Hepatocyte (in vitro differentiated cells): Measurements from ENCODE around the gene PIGT. TPM values are rescaled to one million over a fixed set of nuclear protein-coding genes. Genes with fewer than 3 reads are reported as not detected.
A peak's percentile ranks its signal among the peaks of the same experiment; 100 is the strongest.

Experiments used
- DNase-seq: peaks from one replicate; pipeline ENCODE4 v3.0.0-alpha.2; 2016; ENCODE audit warnings: low spot score
- H2AFZ ChIP-seq: fragments of 200-600 bp; sonication (generic); 2 replicates; pipeline ENCODE4 v1.6.0; 2016; ENCODE audit warnings: antibody characterized with exemption, mild to moderate bottlenecking
- H3K27ac ChIP-seq: fragments of 200-600 bp; sonication (generic); 2 replicates; pipeline ENCODE4 v1.5.1; 2016; ENCODE audit warnings: mild to moderate bottlenecking
- H3K27me3 ChIP-seq: fragments of 200-600 bp; sonication (generic); 2 replicates; pipeline ENCODE4 v1.6.1; 2016
- H3K36me3 ChIP-seq: fragments of 200-600 bp; sonication (generic); replicated peaks from 2 replicates; pipeline ENCODE4 v1.5.1; 2016; ENCODE audit warnings: low read depth; ENCODE audit not compliant: insufficient read depth
- H3K4me1 ChIP-seq: fragments of 200-600 bp; sonication (generic); 2 replicates; pipeline ENCODE4 v1.5.1; 2016; ENCODE audit warnings: mild to moderate bottlenecking, moderate library complexity; ENCODE audit not compliant: insufficient read depth
- H3K4me2 ChIP-seq: fragments of 200-600 bp; sonication (generic); 2 replicates; pipeline ENCODE4 v1.6.0; 2016
- H3K4me3 ChIP-seq: fragments of 200-600 bp; sonication (generic); 2 replicates; pipeline ENCODE4 v1.5.1; 2016; ENCODE audit warnings: mild to moderate bottlenecking
- H3K79me2 ChIP-seq: fragments of 200-600 bp; sonication (generic); 2 replicates; pipeline ENCODE4 v1.6.0; 2017; ENCODE audit warnings: mild to moderate bottlenecking
- H3K9me2 ChIP-seq: fragments of 200-600 bp; sonication (generic); replicated peaks from 2 replicates; pipeline ENCODE4 v1.6.0; 2017; ENCODE audit warnings: mild to moderate bottlenecking; ENCODE audit not compliant: insufficient read depth
- H3K9me3 ChIP-seq: fragments of 200-600 bp; sonication (generic); 2 replicates; pipeline ENCODE4 v1.5.1; 2016; ENCODE audit warnings: low read depth, mild to moderate bottlenecking
- H4K20me1 ChIP-seq: fragments of 200-600 bp; sonication (generic); 2 replicates; pipeline ENCODE4 v1.6.0; 2016; ENCODE audit warnings: mild to moderate bottlenecking; ENCODE audit not compliant: insufficient read depth, poor library complexity, severe bottlenecking
- CTCF ChIP-seq: fragments of 200-600 bp; sonication (generic); IDR thresholded peaks from 2 replicates; pipeline ENCODE4 v1.5.1; 2016; ENCODE audit warnings: antibody characterized with exemption, mild to moderate bottlenecking; ENCODE audit not compliant: poor library complexity
- EZH2 ChIP-seq: fragments of 200-600 bp; sonication (generic); IDR thresholded peaks from 2 replicates; pipeline ENCODE4 v1.6.1; 2016; ENCODE audit warnings: antibody characterized with exemption, mild to moderate bottlenecking, borderline replicate concordance
- EZH2phosphoT487 ChIP-seq: fragments of 200-600 bp; sonication (generic); IDR thresholded peaks from one replicate; pipeline ENCODE4 v1.6.1; 2018; ENCODE audit warnings: antibody characterized with exemption, mild to moderate bottlenecking, low read depth, moderate library complexity; ENCODE audit not compliant: unreplicated experiment, severe bottlenecking
- WGBS: methylation state at CpG from one replicate; pipeline ENCODE4 v1.1.6; 2016; ENCODE audit warnings: low lambda C conversion rate; ENCODE audit errors: missing lambda C conversion rate; 5-methylcytosine and 5-hydroxymethylcytosine counted together
- polyA plus RNA-seq: library from polyadenylated mRNA; unstranded; fragments of >200 nt; fragmentation: Nextera tagmentation; extraction: Ambion mirVana; gene quantifications from 2 replicates; pipeline ENCODE4 v1.2.1, GENCODE V29; 2016
- total RNA-seq: library from RNA; depleted of rRNA; stranded (reverse); fragments of >200 nt; gene quantifications from 2 replicates; pipeline ENCODE4 v1.2.3, GENCODE V29; 2014

The PIGT gene
- total and polyA plus RNA-seq, 2 experiments from 2014 or later = 67.1 to 163 TPM

- Histone ChIP-seq H3K4me1 (peaks cover 3% of the 10 kb centered on the region), H3K9me2 (no peaks in the 10 kb centered on the region), H3K27ac (peak overlapping the region; percentile 80), H3K36me3 (no peaks in the 10 kb centered on the region), H3K9me3 (no peaks in the 10 kb centered on the region), H4K20me1 (no peaks in the 10 kb centered on the region), H3K79me2 (no peaks in the 10 kb centered on the region), H3K4me2 (no peak overlapping the region), H3K27me3 (no peaks in the 10 kb centered on the region), H3K4me3 (no peak overlapping the region), H2AFZ (no peak overlapping the region)
- TF ChIP-seq CTCF = no peak
- no peak for TF ChIP-seq EZH2
- no peak for TF ChIP-seq EZH2phosphoT487
- WGBS = 16% methylated on average over 1 of the region's 1 CpG
- peak; percentile 21 for DNase-seq
Observed at GRCh38 chr20:45441746-45442145, 25.8 kb downstream of the PIGT start.

- no peak for TF ChIP-seq EZH2
- TF ChIP-seq EZH2phosphoT487 = no peak
- Histone ChIP-seq H2AFZ (no peak overlapping the region), H3K36me3 (no peaks in the 10 kb centered on the region), H3K4me1 (peaks cover 3% of the 10 kb centered on the region), H3K27me3 (no peaks in the 10 kb centered on the region), H3K4me3 (no peak overlapping the region), H3K9me2 (no peaks in the 10 kb centered on the region), H3K79me2 (no peaks in the 10 kb centered on the region), H3K9me3 (no peaks in the 10 kb centered on the region), H3K4me2 (no peak overlapping the region), H3K27ac (peak overlapping the region; percentile 37), H4K20me1 (no peaks in the 10 kb centered on the region)
- no peak for DNase-seq
Observed at GRCh38 chr20:45444050-45444449, 28.1 kb downstream of the PIGT start.

DNA sequence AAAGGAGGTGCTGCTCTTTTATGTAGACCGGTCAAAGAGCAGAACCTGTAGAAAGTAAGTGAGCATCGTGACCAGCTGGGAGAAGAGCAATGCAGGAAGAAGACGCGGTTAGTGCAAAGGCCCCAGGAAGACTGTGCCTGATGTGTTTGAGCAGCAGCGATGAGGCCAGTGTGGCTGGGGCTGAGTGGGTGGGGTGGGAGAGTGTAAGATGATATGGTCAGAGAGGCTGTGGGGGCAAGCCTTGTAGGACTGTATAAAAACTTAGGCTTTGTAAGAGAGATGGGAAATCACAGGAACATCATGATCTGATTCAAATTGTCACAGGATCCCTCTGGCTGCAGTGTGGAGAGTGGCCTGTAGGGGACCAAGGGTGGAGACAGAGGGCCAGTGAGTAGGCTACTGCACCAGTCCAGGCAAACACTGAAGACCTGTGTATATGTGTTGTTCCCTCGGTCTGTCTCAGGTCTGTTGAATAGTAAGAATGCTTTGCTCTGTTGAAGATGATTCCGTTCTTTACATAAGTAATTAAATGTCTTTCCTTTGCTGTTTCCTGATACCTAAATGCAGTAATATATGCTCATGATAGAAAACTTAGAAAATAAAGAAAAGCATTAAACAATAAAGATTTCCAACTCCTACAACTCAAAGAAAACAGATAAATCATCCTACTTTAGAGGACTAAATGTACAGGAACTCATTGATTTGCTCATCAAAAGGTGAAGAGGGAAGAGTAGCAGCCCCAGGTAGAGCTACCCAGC, 30.0 kb downstream of the PIGT start:
- H2AFZ ChIP-seq = no peak overlapping the region
- WGBS = 63% methylated on average over 7 of the region's 7 CpGs
- no peaks in the 10 kb centered on the region for H3K9me2 ChIP-seq
- TF ChIP-seq EZH2 (no peak), CTCF (peak; percentile 30)
- no peak overlapping the region for H3K4me3 ChIP-seq
- no peak for DNase-seq
- peaks cover 3% of the 10 kb centered on the region for H3K4me1 ChIP-seq
- no peaks in the 10 kb centered on the region for H4K20me1 ChIP-seq
- H3K79me2 ChIP-seq = no peaks in the 10 kb centered on the region
- no peaks in the 10 kb centered on the region for H3K9me3 ChIP-seq
- no peaks in the 10 kb centered on the region for H3K27me3 ChIP-seq
- H3K27ac ChIP-seq = no peak overlapping the region
- no peaks in the 10 kb centered on the region for H3K36me3 ChIP-seq
- H3K4me2 ChIP-seq = no peak overlapping the region

DNA sequence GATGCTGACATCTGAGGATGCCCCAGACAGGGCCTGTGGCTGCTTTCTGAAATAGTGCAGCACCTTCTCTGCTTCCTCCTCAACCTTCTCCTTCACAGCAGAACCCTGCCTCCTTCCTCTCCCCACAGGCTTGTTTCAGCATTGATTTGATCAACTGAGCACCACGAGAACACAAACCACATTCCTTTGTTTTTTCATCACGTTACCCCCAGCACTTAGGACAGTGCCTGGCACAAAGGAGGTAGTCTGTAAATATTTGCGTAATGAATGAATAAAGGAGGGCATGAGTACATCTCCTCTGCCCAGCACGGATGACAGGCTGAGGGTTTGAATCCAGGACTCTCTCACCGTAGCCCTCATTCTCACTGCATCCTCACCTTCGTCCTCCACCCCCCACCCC, 32.3 kb downstream of the PIGT start:
- no peaks in the 10 kb centered on the region for H3K27me3 ChIP-seq
- no peaks in the 10 kb centered on the region for H4K20me1 ChIP-seq
- no peak overlapping the region for H2AFZ ChIP-seq
- no peaks in the 10 kb centered on the region for H3K9me3 ChIP-seq
- H3K4me2 ChIP-seq = no peak overlapping the region
- H3K9me2 ChIP-seq = no peaks in the 10 kb centered on the region
- 46% methylated on average over 6 of the region's 6 CpGs for WGBS
- H3K4me3 ChIP-seq = no peak overlapping the region
- no peak for DNase-seq
- H3K79me2 ChIP-seq = no peaks in the 10 kb centered on the region
- H3K27ac ChIP-seq = no peak overlapping the region
- H3K36me3 ChIP-seq = no peaks in the 10 kb centered on the region
- H3K4me1 ChIP-seq = peaks cover 3% of the 10 kb centered on the region
- TF ChIP-seq CTCF = no peak
- TF ChIP-seq EZH2phosphoT487 = no peak
- TF ChIP-seq EZH2 = no peak
